ENCODE results near the gene SRGN. TPM values are rescaled to one million over a fixed set of nuclear protein-coding genes. Genes with fewer than 3 reads are reported as not detected.
"Not testable (repeated sequence)": the region's sequence is repeated elsewhere in the genome, so short reads cannot be mapped to it uniquely, and the experiment has no call there.

The SRGN gene
- total RNA-seq, result 100 to 1,000 TPM; 342 to 353 TPM
- polyA plus RNA-seq (2013, experiment 1 of 2), result 287 TPM
- polyA plus RNA-seq (2013, experiment 2 of 2), result 291 TPM
- total RNA-seq, result 103 to 1,708 (median 495) reads per million in 172 experiments

- Histone ChIP-seq H3K4me1 (ENCODE audit: insufficient read depth, low read length) (peaks cover 52% of the 10 kb centered on the region), H3K9me3 (ENCODE audit: control insufficient read depth in 1 of 2, insufficient read depth in 1 of 2, low read length in 2 of 2) (no peaks in the 10 kb centered on the region), H3K27me3 (ENCODE audit: control insufficient read depth in 1 of 2, insufficient read depth in 2 of 2, low read length in 2 of 2) (no peaks in the 10 kb centered on the region), H3K36me3 (ENCODE audit: insufficient read depth, low read length) (no peaks in the 10 kb centered on the region), H3K27ac (ENCODE audit: low read depth in 1 of 2, low read length in 2 of 2) (peak within 1 kb of the TSS; percentile 94 to 98), H3K4me3 (ENCODE audit: low read length) (peak within 1 kb of the TSS; percentile 59)
- Mint-ChIP-seq H3K4me3 (peak within 1 kb of the TSS; percentile 88), H3K4me1 (ENCODE audit: low read depth) (peaks cover 62% of the 10 kb centered on the region), H3K27ac (peak within 1 kb of the TSS; percentile 94), H3K36me3 (ENCODE audit: low read depth) (peaks cover 31% of the 10 kb centered on the region), H3K27me3 (no peaks in the 10 kb centered on the region), H3K9me3 (no peaks in the 10 kb centered on the region)
- intact Hi-C loops (cut with DNase I, micrococcal nuclease), result loop anchor here in 1 of 2 experiments (1.0 kb wide), 1 partner anchor 33 kb away; no protein-coding TSS in a partner anchor
- TF ChIP-seq CTCF (IDR thresholded peaks at IDR 0.05), result no peak
- ATAC-seq (ENCODE audit: poor library complexity) (peak; percentile 56), DNase-seq (peak; percentile 52 to 97 (median 60))
- ChIA-PET POLR2A (interaction anchor here (0.6 to 2.5 kb wide), 16 partner anchors 9 to 756 kb away, joined by 3 to 38 read pairs (median 4); partner anchors contain the start of genes DDX21, HNRNPH3 and KIFBP), CTCF (interaction anchor here (0.6 to 1.0 kb wide), 3 partner anchors 81 to 137 kb away, joined by 3 to 5 read pairs (median 3); no protein-coding TSS in a partner anchor)
Measured at GRCh38 chr10:69087590-69088470, at the start of gene SRGN. Gene SRGN, plus strand, starts transcription at chr10:69088103. Its CDS starts 55 bp downstream, at chr10:69088158.

GRCh38 chr10:69040904-69041303, 47.0 kb upstream of the SRGN start:
- intact Hi-C loops (cut with DNase I, micrococcal nuclease); H3K27me3 ChIP-seq (ENCODE audit: control insufficient read depth in 1 of 2, insufficient read depth in 2 of 2, low read length in 2 of 2); H3K27ac Mint-ChIP-seq; H3K27me3 Mint-ChIP-seq; H3K9me3 Mint-ChIP-seq; H3K36me3 Mint-ChIP-seq (ENCODE audit: low read depth); H3K4me3 ChIP-seq (ENCODE audit: low read length); H3K36me3 ChIP-seq (ENCODE audit: insufficient read depth, low read length); DNase-seq; H3K4me3 Mint-ChIP-seq; H3K27ac ChIP-seq (ENCODE audit: low read depth in 1 of 2, low read length in 2 of 2); H3K9me3 ChIP-seq (ENCODE audit: control insufficient read depth in 1 of 2, insufficient read depth in 1 of 2, low read length in 2 of 2); CTCF ChIA-PET; ATAC-seq (ENCODE audit: poor library complexity): not testable (repeated sequence)
- POLR2A ChIA-PET, result interaction anchor here (0.6 kb wide), 1 partner anchor 127 kb away, joined by 5 read pairs; no protein-coding TSS in a partner anchor
- H3K4me1 ChIP-seq (ENCODE audit: insufficient read depth, low read length), result peaks cover 25% of the 10 kb centered on the region
- H3K4me1 Mint-ChIP-seq (ENCODE audit: low read depth), result peaks cover 24% of the 10 kb centered on the region

GRCh38 chr10:69042417-69042816, 45.5 kb upstream of the SRGN start:
- H3K9me3 ChIP-seq (ENCODE audit: control insufficient read depth in 1 of 2, insufficient read depth in 1 of 2, low read length in 2 of 2), result no peaks in the 10 kb centered on the region
- Mint-ChIP-seq H3K36me3 (ENCODE audit: low read depth) (no peaks in the 10 kb centered on the region), H3K4me1 (ENCODE audit: low read depth) (peaks cover 31% of the 10 kb centered on the region), H3K27me3 (no peaks in the 10 kb centered on the region), H3K27ac (no peak overlapping the region), H3K9me3 (no peaks in the 10 kb centered on the region), H3K4me3 (no peak overlapping the region)
- H3K36me3 ChIP-seq (ENCODE audit: insufficient read depth, low read length), result no peaks in the 10 kb centered on the region
- CTCF ChIA-PET, result interaction anchor here (0.7 kb wide), 1 partner anchor 37 kb away, joined by 4 read pairs; no protein-coding TSS in a partner anchor
- TF ChIP-seq CTCF (IDR thresholded peaks at IDR 0.05), result no peak
- H3K27me3 ChIP-seq (ENCODE audit: control insufficient read depth in 1 of 2, insufficient read depth in 2 of 2, low read length in 2 of 2), result no peaks in the 10 kb centered on the region
- intact Hi-C loops (cut with DNase I, micrococcal nuclease), result no loop called here
- no peak overlapping the region for H3K27ac ChIP-seq (ENCODE audit: low read depth in 1 of 2, low read length in 2 of 2)
- DNase-seq (no peak), ATAC-seq (ENCODE audit: poor library complexity) (no peak)
- H3K4me1 ChIP-seq (ENCODE audit: insufficient read depth, low read length), result peaks cover 36% of the 10 kb centered on the region
- POLR2A ChIA-PET, result no interaction called here
- H3K4me3 ChIP-seq (ENCODE audit: low read length), result no peak overlapping the region

All from CD4-positive, alpha-beta T cell (primary cell).